Brain microvascular endothelial cell (primary cell): ENCODE data around the gene MINK1.

Experiments
- DNase-seq: peaks from one replicate; pipeline ENCODE4 v3.0.0-alpha.2; 2020
- H3K27ac ChIP-seq: fragments of 250-450 bp; sonication (Bioruptor Pico); 2 replicates; pipeline ENCODE4 v1.5.1; 2020; ENCODE audit warnings: mild to moderate bottlenecking, moderate library complexity
- H3K27me3 ChIP-seq: fragments of 250-450 bp; sonication (Bioruptor Pico); replicated peaks from 2 replicates; pipeline ENCODE4 v1.5.1; 2020; ENCODE audit warnings: mild to moderate bottlenecking
- H3K36me3 ChIP-seq: fragments of 250-450 bp; sonication (Bioruptor Pico); replicated peaks from 2 replicates; pipeline ENCODE4 v1.5.1; 2020; ENCODE audit warnings: mild to moderate bottlenecking
- H3K4me3 ChIP-seq: 2 replicates; pipeline ENCODE4 v1.5.1; 2011; ENCODE audit warnings: low read depth, mild to moderate bottlenecking, control low read depth, low read length, moderate library complexity
- in situ Hi-C: cut with HindIII; loops from 2 replicates; pipeline ENCODE4 v1.10.0; 2017; ENCODE audit warnings: low sequenced_read_pairs, low pct_ligation_motif_present
- TF ChIP-seq, protein P1 (sequence below): IDR thresholded peaks from 2 replicates; pipeline ENCODE4 v1.5.1; 2011; ENCODE audit warnings: low read depth, mild to moderate bottlenecking, moderate library complexity, low read length, control low read depth, inconsistent platforms; ENCODE audit errors: missing control alignments

MINK1 gene

DNA sequence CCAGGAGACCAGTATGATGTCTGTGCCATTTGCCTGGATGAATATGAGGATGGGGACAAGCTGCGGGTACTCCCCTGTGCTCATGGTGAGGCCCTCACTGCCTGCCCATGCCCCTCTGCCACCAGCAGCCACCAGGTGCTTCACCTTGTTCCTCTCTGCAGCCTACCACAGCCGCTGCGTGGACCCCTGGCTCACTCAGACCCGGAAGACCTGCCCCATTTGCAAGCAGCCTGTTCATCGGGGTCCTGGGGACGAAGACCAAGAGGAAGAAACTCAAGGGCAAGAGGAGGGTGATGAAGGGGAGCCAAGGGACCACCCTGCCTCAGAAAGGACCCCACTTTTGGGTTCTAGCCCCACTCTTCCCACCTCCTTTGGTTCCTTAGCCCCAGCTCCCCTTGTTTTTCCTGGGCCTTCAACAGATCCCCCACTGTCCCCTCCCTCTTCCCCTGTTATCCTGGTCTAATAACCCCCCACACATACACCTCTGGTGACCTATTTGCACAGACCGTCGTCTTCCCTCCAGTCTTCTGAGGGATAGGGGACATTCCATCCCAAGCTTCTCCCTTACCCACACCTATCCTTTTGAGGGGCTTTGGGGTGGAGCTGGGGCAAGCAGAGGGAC is 111.5 kb downstream of the MINK1 start:
- DNase-seq = no peak
- Histone ChIP-seq H3K36me3 (peaks cover 57% of the 10 kb centered on the region), H3K27ac (peak overlapping the region; percentile 87), H3K27me3 (no peaks in the 10 kb centered on the region), H3K4me3 (peak overlapping the region; percentile 17)
- in situ Hi-C loops = no loop called here
- TF ChIP-seq, protein P1, sequence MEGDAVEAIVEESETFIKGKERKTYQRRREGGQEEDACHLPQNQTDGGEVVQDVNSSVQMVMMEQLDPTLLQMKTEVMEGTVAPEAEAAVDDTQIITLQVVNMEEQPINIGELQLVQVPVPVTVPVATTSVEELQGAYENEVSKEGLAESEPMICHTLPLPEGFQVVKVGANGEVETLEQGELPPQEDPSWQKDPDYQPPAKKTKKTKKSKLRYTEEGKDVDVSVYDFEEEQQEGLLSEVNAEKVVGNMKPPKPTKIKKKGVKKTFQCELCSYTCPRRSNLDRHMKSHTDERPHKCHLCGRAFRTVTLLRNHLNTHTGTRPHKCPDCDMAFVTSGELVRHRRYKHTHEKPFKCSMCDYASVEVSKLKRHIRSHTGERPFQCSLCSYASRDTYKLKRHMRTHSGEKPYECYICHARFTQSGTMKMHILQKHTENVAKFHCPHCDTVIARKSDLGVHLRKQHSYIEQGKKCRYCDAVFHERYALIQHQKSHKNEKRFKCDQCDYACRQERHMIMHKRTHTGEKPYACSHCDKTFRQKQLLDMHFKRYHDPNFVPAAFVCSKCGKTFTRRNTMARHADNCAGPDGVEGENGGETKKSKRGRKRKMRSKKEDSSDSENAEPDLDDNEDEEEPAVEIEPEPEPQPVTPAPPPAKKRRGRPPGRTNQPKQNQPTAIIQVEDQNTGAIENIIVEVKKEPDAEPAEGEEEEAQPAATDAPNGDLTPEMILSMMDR = no peak

DNA sequence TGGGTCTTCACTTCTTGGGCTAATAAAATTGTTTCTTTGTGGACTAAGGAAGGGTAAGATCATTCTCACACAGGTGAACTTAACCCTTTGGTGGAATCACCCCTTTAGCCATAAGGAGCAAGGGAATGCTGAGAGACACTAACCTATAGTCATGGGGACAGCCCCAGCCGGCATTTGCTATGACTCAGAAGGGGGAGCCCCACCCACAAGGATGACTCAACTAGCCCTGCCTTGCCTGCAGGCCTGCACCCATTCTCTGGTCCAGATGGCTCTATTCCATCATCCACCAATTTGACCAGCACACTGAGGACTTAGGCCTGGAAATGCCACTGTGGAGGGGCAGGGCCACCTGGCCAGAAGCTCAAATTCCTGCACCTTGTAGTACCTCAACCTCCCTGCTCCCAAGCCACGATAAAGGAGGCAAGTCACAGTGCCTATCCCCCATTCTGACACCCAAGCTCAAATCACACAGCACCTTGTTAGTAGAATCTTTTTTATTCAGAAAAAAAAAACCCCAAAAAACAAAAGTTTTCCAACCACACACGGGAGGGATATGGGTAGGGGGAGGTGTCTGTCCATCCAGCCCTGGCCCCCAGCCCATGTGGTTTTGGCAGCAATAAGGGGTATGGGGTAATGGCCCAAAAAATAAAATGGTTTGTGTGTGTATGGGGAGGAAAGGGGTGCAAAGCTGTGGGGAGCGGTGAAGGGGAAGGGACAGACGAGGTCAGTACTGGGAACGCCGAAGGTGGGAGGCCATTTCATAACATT is 112.2 kb downstream of the MINK1 start:
- TF ChIP-seq, protein P1 = no peak
- Histone ChIP-seq H3K36me3 (peaks cover 57% of the 10 kb centered on the region), H3K4me3 (peak overlapping the region; percentile 99), H3K27me3 (no peaks in the 10 kb centered on the region), H3K27ac (peak overlapping the region; percentile 87)
- peak; percentile 90 for DNase-seq
- in situ Hi-C loops = no loop called here

DNA sequence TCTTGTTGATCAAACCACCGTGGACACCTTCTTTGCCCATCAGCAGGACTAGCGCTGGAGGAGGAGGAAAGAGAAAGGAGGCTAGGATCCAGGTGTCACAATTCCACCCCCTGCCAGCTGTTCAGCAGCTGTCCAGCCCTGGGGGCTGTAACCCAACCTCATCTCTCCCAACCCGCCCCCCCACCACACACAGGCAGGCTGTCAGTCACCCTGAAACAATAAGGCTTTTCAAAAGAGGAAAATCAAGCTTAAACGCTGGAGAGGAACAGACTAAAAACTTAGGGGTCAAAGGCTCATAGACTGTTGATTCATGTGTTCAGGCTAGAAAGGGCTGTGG is 112.8 kb downstream of the MINK1 start:
- Histone ChIP-seq H3K27ac (peak overlapping the region; percentile 87), H3K27me3 (no peaks in the 10 kb centered on the region), H3K36me3 (peaks cover 57% of the 10 kb centered on the region), H3K4me3 (peak overlapping the region; percentile 99)
- in situ Hi-C loops = no loop called here
- TF ChIP-seq, protein P1 = no peak
- DNase-seq = no peak

DNA sequence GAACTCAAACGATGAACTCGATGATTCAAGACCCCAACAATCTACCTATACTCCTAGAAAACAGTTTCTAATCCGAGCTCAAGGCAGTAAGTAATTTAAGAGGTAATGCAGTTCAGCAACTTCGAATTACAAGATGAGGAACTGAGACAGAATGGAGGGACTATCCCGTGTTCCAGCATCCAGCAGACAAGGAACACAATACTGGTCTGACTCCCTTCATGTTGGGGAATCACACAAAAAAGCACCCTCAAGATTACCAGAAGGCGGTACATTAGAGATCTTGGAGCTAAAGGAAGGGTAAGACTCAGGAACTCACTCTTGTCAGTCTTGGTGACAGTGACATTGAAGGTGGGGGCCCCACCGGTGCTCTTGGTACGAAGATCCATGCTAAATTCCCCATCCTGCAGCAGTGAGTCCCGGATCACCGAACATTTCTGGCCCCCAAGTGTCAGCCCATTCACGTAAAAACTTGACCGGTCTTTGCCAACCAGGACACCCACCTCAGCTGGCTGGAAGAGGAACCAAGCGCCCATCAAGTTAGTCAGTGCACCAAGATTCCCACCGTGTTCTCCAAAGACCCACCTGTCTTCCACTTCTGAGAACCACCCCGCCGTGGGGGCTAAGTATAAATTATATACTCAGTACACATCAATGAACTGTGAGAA is 113.3 kb downstream of the MINK1 start:
- in situ Hi-C loops = no loop called here
- TF ChIP-seq, protein P1 = no peak
- H3K36me3 ChIP-seq = peaks cover 57% of the 10 kb centered on the region

DNA sequence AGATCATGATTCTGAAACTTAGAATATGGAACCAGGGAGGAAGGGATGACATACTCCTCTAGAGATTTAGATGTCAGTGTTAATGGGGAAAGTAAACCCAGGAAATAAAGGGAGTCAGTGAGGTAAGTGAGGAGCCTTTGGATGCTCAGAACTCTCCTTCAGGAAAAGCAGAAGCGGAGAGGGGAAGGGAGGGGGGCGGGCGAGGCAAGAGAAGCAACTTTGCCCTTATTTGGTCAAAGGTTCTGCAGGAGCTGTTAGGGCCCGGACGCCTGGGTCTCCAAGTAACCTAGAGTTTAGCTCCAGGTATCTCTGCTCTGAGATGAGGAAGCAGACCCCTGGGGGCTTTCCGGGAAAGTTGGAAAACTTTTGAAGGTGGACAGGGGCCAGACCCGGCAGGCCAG is 113.9 kb downstream of the MINK1 start:
- in situ Hi-C loops = no loop called here
- no peak for DNase-seq
- Histone ChIP-seq H3K27ac (peak overlapping the region; percentile 44), H3K4me3 (peak overlapping the region; percentile 99), H3K36me3 (peaks cover 57% of the 10 kb centered on the region), H3K27me3 (no peaks in the 10 kb centered on the region)
- TF ChIP-seq, protein P1 = no peak

More for the DNA sequence above, 113.3 kb downstream of the MINK1 start:
- peak overlapping the region; percentile 44 for H3K27ac ChIP-seq
- no peaks in the 10 kb centered on the region for H3K27me3 ChIP-seq
- DNase-seq = no peak
- H3K4me3 ChIP-seq = peak overlapping the region; percentile 99
